Suprapubic skin (tissue), 4 donors: ENCODE data around the gene PKIB. TPM values are rescaled to one million over a fixed set of nuclear protein-coding genes. Genes with fewer than 3 reads are reported as not detected.

Source experiments
- DNase-seq, 2 donors: peaks; one replicate each; pipeline ENCODE4 v3.0.0-alpha.2; 2019; ENCODE audit warnings: low spot score in 2 of 2
- H3K27ac ChIP-seq: fragments of 200-600 bp; sonication (generic); one replicate; pipeline ENCODE4 v1.5.1; 2019
- H3K27me3 ChIP-seq: fragments of 200-600 bp; sonication (generic); one replicate; pipeline ENCODE4 v1.5.1; 2019
- H3K36me3 ChIP-seq: fragments of 200-600 bp; sonication (generic); one replicate; pipeline ENCODE4 v1.5.1; 2019
- H3K4me1 ChIP-seq: fragments of 200-600 bp; sonication (generic); one replicate; pipeline ENCODE4 v1.5.1; 2019
- H3K4me3 ChIP-seq: fragments of 200-600 bp; sonication (generic); one replicate; pipeline ENCODE4 v1.5.1; 2019; ENCODE audit warnings: mild to moderate bottlenecking
- H3K9me3 ChIP-seq: fragments of 200-600 bp; sonication (generic); one replicate; pipeline ENCODE4 v1.5.1; 2019
- CTCF ChIP-seq, 2 donors: fragments of 200-600 bp in 1 of 2; fragments of 450-650 bp in 1 of 2; sonication (generic) in 1 of 2; IDR thresholded peaks; one replicate each; pipeline ENCODE4 v1.5.1; 2016 to 2019; ENCODE audit warnings: antibody characterized with exemption in 2 of 2, mild to moderate bottlenecking in 1 of 2, moderate library complexity in 1 of 2
- EP300 ChIP-seq: sonication (generic); formaldehyde crosslinking; IDR thresholded peaks from one replicate; pipeline ENCODE4 v1.6.1; 2017; ENCODE audit warnings: antibody characterized with exemption
- POLR2A ChIP-seq, 2 donors: fragments of 450-650 bp; IDR thresholded peaks; one replicate each; pipeline ENCODE4 v1.6.1; 2017; ENCODE audit warnings: antibody characterized with exemption in 2 of 2, mild to moderate bottlenecking in 2 of 2, moderate library complexity in 2 of 2
- POLR2AphosphoS5 ChIP-seq, 3 donors: sonication (generic); formaldehyde crosslinking; IDR thresholded peaks; one replicate each; pipeline ENCODE4 v1.6.1; 2017; ENCODE audit warnings: antibody characterized with exemption in 3 of 3
- WGBS: methylation state at CpG from one replicate; pipeline ENCODE4 v1.1.5; 2018; 5-methylcytosine and 5-hydroxymethylcytosine counted together
- total RNA-seq, 4 donors: library from RNA; depleted of rRNA; stranded (reverse); fragments of >200 nt; gene quantifications; one replicate each; pipeline ENCODE4 v1.1.0, GENCODE V29; 2016

The PKIB gene
- total RNA-seq, 4 donors from 2014 or later: 6.4 to 12.0 (median 8.2) TPM

- H3K4me3 ChIP-seq: no peak overlapping the region
- H3K9me3 ChIP-seq: no peaks in the 10 kb centered on the region
- 70% methylated on average over 5 of the region's 5 CpGs for WGBS
- TF ChIP-seq POLR2A (IDR thresholded peaks at IDR 0.05) (no peak), POLR2AphosphoS5 (IDR thresholded peaks at IDR 0.05) (no peak), CTCF (IDR thresholded peaks at IDR 0.05) (no peak)
- H3K36me3 ChIP-seq: no peaks in the 10 kb centered on the region
- no peak for DNase-seq
- no peak overlapping the region for H3K27ac ChIP-seq
- H3K27me3 ChIP-seq: no peaks in the 10 kb centered on the region
- peaks cover 6% of the 10 kb centered on the region for H3K4me1 ChIP-seq
These were observed 144.1 kb downstream of the PKIB start for GRCh38 chr6:122754191-122754731.

- Histone ChIP-seq H3K36me3 (no peaks in the 10 kb centered on the region), H3K4me1 (peaks cover 7% of the 10 kb centered on the region), H3K9me3 (no peaks in the 10 kb centered on the region), H3K27me3 (no peaks in the 10 kb centered on the region), H3K27ac (no peak overlapping the region), H3K4me3 (no peak overlapping the region)
- 62% methylated on average over 8 of the region's 9 CpGs for WGBS
- TF ChIP-seq CTCF (IDR thresholded peaks at IDR 0.05): no peak
- no peak for TF ChIP-seq POLR2AphosphoS5 (IDR thresholded peaks at IDR 0.05)
- no peak for TF ChIP-seq EP300
- no peak for TF ChIP-seq POLR2A (IDR thresholded peaks at IDR 0.05)
- DNase-seq: no peak
These were observed 145.7 kb downstream of the PKIB start for GRCh38 chr6:122755901-122756300.

DNA sequence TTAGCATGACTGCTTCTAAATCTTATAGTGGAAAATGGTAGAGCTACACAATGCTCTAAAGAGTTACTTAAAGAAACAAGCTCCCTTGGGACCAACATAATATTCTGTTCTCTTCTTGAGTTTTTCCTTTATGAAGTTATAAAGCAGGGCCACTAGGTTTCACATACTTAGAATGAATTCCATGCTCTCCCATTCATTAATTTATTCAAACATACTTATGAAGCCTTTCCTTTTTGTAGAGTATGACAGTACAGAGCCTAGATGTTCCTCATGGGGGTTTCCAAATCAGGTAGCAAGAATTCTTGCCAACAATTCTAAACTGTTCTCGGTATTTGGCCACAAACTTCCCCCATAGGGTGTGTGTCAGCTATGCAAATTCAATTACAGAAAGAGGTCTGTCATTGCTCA, 148.7 kb downstream of the PKIB start:
- no peaks in the 10 kb centered on the region for H3K36me3 ChIP-seq
- 21% methylated on average over 1 of the region's 1 CpG for WGBS

GRCh38 chr6:122760330-122760729, 150.1 kb downstream of the PKIB start:
- peaks cover 7% of the 10 kb centered on the region for H3K4me1 ChIP-seq
- no peaks in the 10 kb centered on the region for H3K9me3 ChIP-seq
- no peaks in the 10 kb centered on the region for H3K27me3 ChIP-seq
- TF ChIP-seq EP300 (no peak), CTCF (IDR thresholded peaks at IDR 0.05) (no peak), POLR2A (IDR thresholded peaks at IDR 0.05) (no peak), POLR2AphosphoS5 (IDR thresholded peaks at IDR 0.05) (no peak)
- H3K36me3 ChIP-seq: no peaks in the 10 kb centered on the region
- H3K4me3 ChIP-seq: no peak overlapping the region
- H3K27ac ChIP-seq: no peak overlapping the region
- DNase-seq: no peak

More for the DNA sequence above, 148.7 kb downstream of the PKIB start:
- Histone ChIP-seq H3K4me1 (peaks cover 7% of the 10 kb centered on the region), H3K9me3 (no peaks in the 10 kb centered on the region), H3K4me3 (no peak overlapping the region), H3K27me3 (no peaks in the 10 kb centered on the region), H3K27ac (no peak overlapping the region)
- no peak for DNase-seq
- no peak for TF ChIP-seq POLR2AphosphoS5 (IDR thresholded peaks at IDR 0.05)
- TF ChIP-seq EP300: no peak
- TF ChIP-seq POLR2A (IDR thresholded peaks at IDR 0.05): no peak
- no peak for TF ChIP-seq CTCF (IDR thresholded peaks at IDR 0.05)

- Histone ChIP-seq H3K4me1 (peaks cover 12% of the 10 kb centered on the region), H3K27me3 (no peaks in the 10 kb centered on the region), H3K4me3 (no peak overlapping the region), H3K27ac (no peak overlapping the region), H3K9me3 (no peaks in the 10 kb centered on the region), H3K36me3 (no peaks in the 10 kb centered on the region)
- TF ChIP-seq POLR2AphosphoS5 (IDR thresholded peaks at IDR 0.05) (no peak), EP300 (no peak), CTCF (IDR thresholded peaks at IDR 0.05) (no peak), POLR2A (IDR thresholded peaks at IDR 0.05) (no peak)
- DNase-seq: no peak
These were observed 156.1 kb downstream of the PKIB start for GRCh38 chr6:122766256-122766655.
